Effector memory CD4-positive, alpha-beta T cell (primary cell): Measurements from ENCODE around the gene IRF1.

Source experiments
- DNase-seq, 3 donors: peaks; one replicate each; pipeline ENCODE4 v3.0.0-alpha.2; 2020
- H3K27ac ChIP-seq: 2 replicates; pipeline ENCODE4 v1.7.0; 2013; ENCODE audit warnings: mild to moderate bottlenecking, low read length, moderate library complexity; ENCODE audit not compliant: insufficient read depth, poor library complexity, severe bottlenecking
- H3K27me3 ChIP-seq: replicated peaks from 2 replicates; pipeline ENCODE4 v1.7.0; 2013; ENCODE audit warnings: mild to moderate bottlenecking, low read length; ENCODE audit not compliant: insufficient read depth, control insufficient read depth, poor library complexity, severe bottlenecking
- H3K36me3 ChIP-seq: 2 replicates; pipeline ENCODE4 v1.7.0; 2013; ENCODE audit warnings: mild to moderate bottlenecking, low read length, moderate library complexity; ENCODE audit not compliant: control insufficient read depth, insufficient read depth
- H3K4me1 ChIP-seq: 2 replicates; pipeline ENCODE4 v1.7.0; 2013; ENCODE audit warnings: low read length, mild to moderate bottlenecking; ENCODE audit not compliant: control insufficient read depth, insufficient read depth, poor library complexity, severe bottlenecking
- H3K4me3 ChIP-seq: 2 replicates; pipeline ENCODE4 v1.7.0; 2013; ENCODE audit warnings: low read length, low read depth, mild to moderate bottlenecking; ENCODE audit not compliant: insufficient read depth, poor library complexity, severe bottlenecking
- H3K9me3 ChIP-seq: 2 replicates; pipeline ENCODE4 v1.7.0; 2013; ENCODE audit warnings: mild to moderate bottlenecking, low read length, moderate library complexity; ENCODE audit not compliant: control insufficient read depth

IRF1 gene

DNA sequence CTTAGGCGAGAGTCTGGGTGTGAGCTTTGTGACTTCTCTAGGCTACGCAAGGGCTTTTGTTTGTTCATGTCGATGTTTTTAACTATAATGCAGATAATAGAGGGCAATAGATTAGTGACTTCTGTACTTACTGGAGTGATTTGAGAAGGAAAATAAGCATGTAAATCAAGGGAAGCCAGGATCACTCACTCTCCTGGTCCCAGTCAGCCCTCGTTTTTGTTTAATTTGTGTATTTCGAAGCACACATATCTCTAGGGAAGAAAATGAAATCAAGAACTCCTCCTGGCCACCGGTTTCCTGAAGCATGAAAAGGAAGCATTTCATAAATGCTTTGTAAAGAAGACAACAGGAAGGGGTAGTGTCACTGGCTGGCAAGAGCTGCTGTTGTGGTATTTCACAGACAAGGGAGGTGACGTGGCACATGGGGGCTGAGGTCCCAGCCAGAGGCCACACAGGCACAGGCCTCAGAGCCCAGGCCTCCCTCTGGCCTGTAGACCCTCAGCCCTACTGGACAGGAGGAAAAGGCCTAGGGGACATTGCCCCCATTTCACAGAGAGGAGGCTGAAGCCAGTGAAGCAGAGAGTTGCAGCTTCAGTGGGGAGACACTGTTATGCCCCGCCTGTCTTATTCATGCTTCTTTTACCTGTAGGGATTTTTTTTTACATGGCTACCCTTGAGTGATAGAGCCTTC is 34.1 kb downstream of the IRF1 start:
- Histone ChIP-seq H3K9me3 (no peaks in the 10 kb centered on the region), H3K27me3 (no peaks in the 10 kb centered on the region), H3K4me1 (peaks cover 82% of the 10 kb centered on the region), H3K36me3 (no peaks in the 10 kb centered on the region), H3K4me3 (peak overlapping the region; percentile 22), H3K27ac (peak overlapping the region; percentile 87)
- peak; percentile 55 to 63 (median 59) for DNase-seq

DNA sequence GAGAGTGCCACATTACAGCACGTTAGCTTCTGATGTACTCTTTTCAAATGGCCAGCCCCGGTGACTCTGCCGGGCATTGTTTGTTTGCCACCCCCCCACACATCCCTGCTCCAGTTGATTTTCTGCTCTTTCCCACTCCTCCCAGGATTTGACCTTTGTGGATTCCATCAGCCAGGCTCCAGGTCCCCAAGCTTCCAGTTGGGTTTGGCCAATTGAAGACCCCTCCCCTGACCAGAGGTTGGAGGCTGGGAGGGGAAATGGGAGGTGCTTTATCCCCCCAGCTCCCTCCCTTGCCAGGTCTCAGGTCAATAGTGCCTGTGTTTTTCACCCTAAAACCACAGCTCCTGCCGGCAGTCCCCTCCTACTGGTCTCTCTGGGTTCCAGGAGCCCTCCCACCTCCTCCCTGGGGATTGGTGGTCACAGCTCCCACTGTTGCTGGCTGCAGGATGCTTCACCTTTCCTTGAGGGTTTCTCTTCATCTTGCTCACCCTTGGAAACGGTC is 34.9 kb downstream of the IRF1 start:
- Histone ChIP-seq H3K4me3 (no peak overlapping the region), H3K4me1 (peaks cover 75% of the 10 kb centered on the region), H3K27ac (peak overlapping the region; percentile 87), H3K9me3 (no peaks in the 10 kb centered on the region), H3K36me3 (no peaks in the 10 kb centered on the region), H3K27me3 (no peaks in the 10 kb centered on the region)
- no peak for DNase-seq

DNA sequence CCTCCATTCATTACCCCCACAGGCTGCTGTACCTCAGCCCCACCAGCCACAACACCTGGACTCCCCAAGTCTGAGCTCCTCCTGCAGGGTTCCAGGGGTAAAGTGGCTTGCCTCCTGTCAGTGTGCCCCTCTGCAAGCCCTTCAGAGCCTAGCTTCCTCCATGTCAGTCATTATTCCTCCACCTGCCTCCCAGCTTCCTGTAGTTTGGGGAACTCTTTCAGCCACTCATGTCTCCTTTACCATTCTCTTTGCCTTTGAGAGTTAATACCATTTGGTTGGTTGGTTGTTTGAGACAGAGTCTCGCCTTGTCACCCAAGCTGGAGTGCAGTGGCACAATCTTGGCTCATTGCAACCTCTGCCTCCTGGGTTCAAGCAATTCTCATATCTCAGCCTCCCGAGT is 36.2 kb downstream of the IRF1 start:
- no peak for DNase-seq
- Histone ChIP-seq H3K27ac (peak overlapping the region; percentile 28), H3K36me3 (peaks cover 6% of the 10 kb centered on the region), H3K27me3 (no peaks in the 10 kb centered on the region), H3K4me1 (peaks cover 62% of the 10 kb centered on the region), H3K9me3 (no peaks in the 10 kb centered on the region), H3K4me3 (no peak overlapping the region)

DNA sequence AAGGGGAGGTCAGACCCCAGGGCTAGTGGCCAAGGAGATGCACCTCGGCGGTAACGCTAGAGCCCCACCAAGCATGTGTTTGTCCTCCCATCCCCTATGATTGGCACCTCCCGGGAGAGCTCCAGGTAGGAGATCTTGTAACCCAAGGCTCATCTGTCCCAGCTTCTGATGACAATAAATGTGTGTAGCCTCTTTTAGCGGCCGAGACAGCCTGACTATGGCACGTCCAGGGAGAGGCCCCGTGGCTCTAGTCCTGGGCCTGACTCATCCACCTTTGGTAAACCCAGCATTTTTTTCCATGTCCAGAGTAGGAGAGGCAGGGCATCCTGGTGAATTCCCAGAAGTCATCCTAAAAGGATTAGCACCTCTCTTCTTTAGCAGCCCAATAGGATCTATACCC is 39.2 kb downstream of the IRF1 start:
- Histone ChIP-seq H3K27ac (no peak overlapping the region), H3K9me3 (no peaks in the 10 kb centered on the region), H3K36me3 (peaks cover 14% of the 10 kb centered on the region), H3K27me3 (no peaks in the 10 kb centered on the region), H3K4me3 (no peak overlapping the region), H3K4me1 (peaks cover 42% of the 10 kb centered on the region)
- no peak for DNase-seq

DNA sequence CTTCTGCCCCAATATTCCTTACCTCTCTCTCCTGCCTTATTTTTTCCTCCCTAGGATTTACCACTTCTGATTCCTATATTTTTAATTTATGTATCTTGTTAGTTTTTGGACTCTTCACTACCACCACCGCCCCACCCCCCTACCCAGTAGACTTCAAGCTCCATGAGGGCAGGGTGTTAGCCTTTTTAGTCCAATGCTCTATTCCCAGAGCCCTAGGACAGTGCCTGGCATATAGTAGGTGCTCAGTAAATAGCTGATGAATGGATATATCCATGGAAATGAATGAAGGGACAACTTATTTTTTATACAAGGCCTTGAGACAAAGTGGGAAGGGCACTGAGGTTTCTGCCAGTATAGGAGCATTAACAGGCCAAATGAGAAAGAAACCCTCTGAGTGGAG is 41.5 kb downstream of the IRF1 start:
- H3K36me3 ChIP-seq: peaks cover 19% of the 10 kb centered on the region
- DNase-seq: no peak

DNA sequence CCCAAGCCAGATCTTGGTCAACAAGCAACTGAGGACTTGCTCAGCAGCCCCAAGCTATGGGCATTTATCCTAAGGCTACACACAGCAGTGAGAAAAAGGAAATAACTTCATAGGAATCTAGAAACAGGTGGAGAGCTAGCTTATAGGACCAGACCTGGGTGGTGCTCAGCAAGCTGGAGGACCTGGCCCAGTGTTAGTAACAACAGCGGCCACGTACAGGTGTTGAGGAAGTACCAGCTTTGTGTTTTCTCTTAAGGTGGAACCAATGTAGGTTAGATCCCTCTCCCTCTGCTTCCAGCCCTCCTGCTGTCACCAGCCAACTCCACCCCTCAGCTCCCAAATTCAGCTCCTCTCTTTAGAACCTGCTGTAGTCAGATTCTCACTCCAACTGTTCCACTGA is 43.4 kb downstream of the IRF1 start:
- no peak overlapping the region for H3K27ac ChIP-seq
- no peak overlapping the region for H3K4me3 ChIP-seq
- H3K4me1 ChIP-seq: peaks cover 33% of the 10 kb centered on the region
- peaks cover 19% of the 10 kb centered on the region for H3K36me3 ChIP-seq
- no peaks in the 10 kb centered on the region for H3K27me3 ChIP-seq
- no peak for DNase-seq
- no peaks in the 10 kb centered on the region for H3K9me3 ChIP-seq

More for the DNA sequence above, 41.5 kb downstream of the IRF1 start:
- peaks cover 43% of the 10 kb centered on the region for H3K4me1 ChIP-seq
- no peak overlapping the region for H3K4me3 ChIP-seq
- no peaks in the 10 kb centered on the region for H3K27me3 ChIP-seq
- no peak overlapping the region for H3K27ac ChIP-seq
- H3K9me3 ChIP-seq: no peaks in the 10 kb centered on the region

DNA sequence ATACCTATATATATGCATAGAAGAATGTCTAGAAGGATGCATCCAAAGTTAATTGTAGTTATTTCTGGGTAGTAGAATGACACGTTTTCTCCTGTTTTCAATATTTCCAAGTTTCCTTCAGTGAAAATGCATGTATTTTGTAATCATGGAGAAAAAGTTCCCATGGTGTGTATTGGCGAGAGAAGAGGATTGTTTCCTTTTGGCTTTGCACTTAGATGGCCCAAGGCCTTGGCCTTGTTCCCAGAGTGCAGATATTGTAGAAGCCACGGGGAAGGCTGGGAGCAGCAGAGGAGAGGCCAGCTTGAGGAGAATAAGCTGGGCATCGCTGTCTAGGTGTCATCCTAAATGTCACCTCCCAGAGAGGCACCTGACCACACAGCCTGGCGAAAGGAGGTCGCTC is 44.0 kb downstream of the IRF1 start:
- no peak overlapping the region for H3K27ac ChIP-seq
- DNase-seq: no peak
- H3K9me3 ChIP-seq: no peaks in the 10 kb centered on the region
- H3K27me3 ChIP-seq: no peaks in the 10 kb centered on the region
- H3K36me3 ChIP-seq: peaks cover 19% of the 10 kb centered on the region
- peaks cover 36% of the 10 kb centered on the region for H3K4me1 ChIP-seq
- H3K4me3 ChIP-seq: no peak overlapping the region

DNA sequence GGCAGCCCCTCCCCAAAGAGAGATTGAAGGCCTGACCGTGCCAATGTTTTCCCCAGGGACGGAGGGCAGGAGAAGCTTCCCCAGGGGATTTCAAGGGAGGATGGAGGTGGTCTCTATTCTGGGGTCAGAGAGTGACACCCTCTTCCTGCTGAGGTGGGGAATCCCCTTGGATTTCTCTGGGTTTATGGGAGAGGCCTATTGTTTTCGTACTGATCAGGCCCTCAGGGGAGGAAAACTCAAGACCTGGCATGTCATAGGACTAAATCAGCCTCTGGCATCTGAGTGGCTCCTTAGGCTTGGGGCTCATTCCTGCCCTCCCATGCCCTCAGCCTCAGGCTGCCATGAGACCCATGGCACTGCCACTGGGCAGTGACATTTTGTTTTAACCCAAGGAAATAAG is 44.6 kb downstream of the IRF1 start:
- H3K27ac ChIP-seq: no peak overlapping the region
- peaks cover 19% of the 10 kb centered on the region for H3K36me3 ChIP-seq
- no peak for DNase-seq
- no peaks in the 10 kb centered on the region for H3K9me3 ChIP-seq
- no peak overlapping the region for H3K4me3 ChIP-seq
- no peaks in the 10 kb centered on the region for H3K27me3 ChIP-seq
- H3K4me1 ChIP-seq: peaks cover 39% of the 10 kb centered on the region

DNA sequence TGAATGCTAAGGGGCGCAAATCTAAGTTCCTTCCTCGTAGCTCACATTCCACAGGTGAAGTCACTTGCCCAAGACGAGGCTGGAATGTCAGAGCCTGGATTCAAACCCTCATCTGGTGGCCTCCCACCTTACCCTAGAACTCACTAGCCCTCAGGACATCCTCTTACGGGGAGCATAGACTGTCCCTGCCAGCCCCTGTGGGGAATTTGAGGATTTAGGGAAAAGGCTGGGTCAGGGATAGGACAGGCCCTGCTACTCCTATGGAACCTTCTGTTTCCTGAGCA is 45.0 kb downstream of the IRF1 start:
- peaks cover 39% of the 10 kb centered on the region for H3K4me1 ChIP-seq
- H3K36me3 ChIP-seq: peaks cover 19% of the 10 kb centered on the region
- DNase-seq: no peak

DNA sequence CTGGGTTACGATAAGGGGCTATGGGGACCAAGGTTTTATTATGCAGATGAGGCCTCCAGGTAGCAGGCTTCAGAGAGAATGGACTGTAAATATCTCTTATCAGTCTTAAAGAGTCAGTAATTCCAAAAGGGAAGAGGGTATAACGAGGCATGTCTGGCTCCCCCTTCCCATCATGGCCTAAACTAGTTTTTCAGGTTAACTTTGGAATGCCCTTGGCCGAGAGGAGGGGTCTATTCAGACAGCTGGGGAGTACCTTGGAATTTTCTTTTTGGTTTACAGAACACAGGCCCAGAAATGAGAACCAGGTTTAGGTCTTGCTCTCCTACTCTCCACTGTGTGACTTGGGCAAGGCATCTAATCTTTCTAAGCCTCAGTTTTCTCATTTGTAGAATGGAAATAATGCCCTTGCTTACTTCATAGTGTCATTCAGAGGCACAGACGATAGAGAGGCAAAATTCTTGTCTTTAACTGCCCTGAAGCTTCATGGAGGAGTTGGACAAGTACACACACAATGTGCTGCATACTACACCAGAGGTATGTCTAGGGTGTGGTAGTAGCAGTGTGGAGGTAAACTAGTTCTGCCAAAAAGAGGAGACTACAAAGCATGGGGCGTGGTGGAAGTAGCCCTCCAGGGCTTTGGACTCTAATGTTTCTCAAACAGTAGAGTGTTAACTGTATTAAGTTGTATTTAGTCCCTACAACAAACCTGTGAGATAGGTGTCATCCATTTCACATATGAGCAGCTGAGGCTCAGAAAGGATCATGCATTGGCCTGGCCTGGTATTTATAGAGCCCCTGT is 45.5 kb downstream of the IRF1 start:
- no peak for DNase-seq
- H3K4me1 ChIP-seq: peaks cover 39% of the 10 kb centered on the region
- peaks cover 19% of the 10 kb centered on the region for H3K36me3 ChIP-seq
- no peaks in the 10 kb centered on the region for H3K9me3 ChIP-seq
- H3K4me3 ChIP-seq: no peak overlapping the region
- H3K27me3 ChIP-seq: no peaks in the 10 kb centered on the region
- no peak overlapping the region for H3K27ac ChIP-seq

More for the DNA sequence above, 45.0 kb downstream of the IRF1 start:
- no peak overlapping the region for H3K27ac ChIP-seq
- H3K27me3 ChIP-seq: no peaks in the 10 kb centered on the region
- no peak overlapping the region for H3K4me3 ChIP-seq
- H3K9me3 ChIP-seq: no peaks in the 10 kb centered on the region
